Measurements from ENCODE around the gene GMPS. TPM values are rescaled to one million over a fixed set of nuclear protein-coding genes. Genes with fewer than 3 reads are reported as not detected.
"Not testable (repeated sequence)": the region's sequence is repeated elsewhere in the genome, so short reads cannot be mapped to it uniquely, and the experiment has no call there.

The GMPS gene
- polyA plus RNA-seq, 1 of the 3 experiments (the other 2 are of a cell fraction), result 13.4 TPM

- TF ChIP-seq CTCF (IDR thresholded peaks at IDR 0.05) (0 out of 2 replicates have a peak, but pooled peaks have one; percentile 38), TCF12 (IDR thresholded peaks at IDR 0.05) (no peak), FOXJ3 (CRISPR knock-in tag; IDR thresholded peaks at IDR 0.05) (no peak), NFIC (IDR thresholded peaks at IDR 0.05; ENCODE audit: borderline replicate concordance) (no peak), RAD21 (IDR thresholded peaks at IDR 0.05; ENCODE audit: low read length) (peak; percentile 60), SIN3A (IDR thresholded peaks at IDR 0.05; ENCODE audit: borderline replicate concordance, low read depth, low read length) (peak; percentile 48; the same call in 1 of the 2 replicates), ELF1 (IDR thresholded peaks at IDR 0.05) (no peak), EP300 (IDR thresholded peaks at IDR 0.05; ENCODE audit: borderline replicate concordance in 1 of 2, low read depth in 1 of 2, low read length in 1 of 2) (no peak), JUND (IDR thresholded peaks at IDR 0.05) (no peak), RFX5 (IDR thresholded peaks at IDR 0.05; ENCODE audit: low read length) (peak; percentile 66; the same call in 1 of the 2 replicates), MEF2A (IDR thresholded peaks at IDR 0.05; ENCODE audit: borderline replicate concordance, low read depth) (no peak), YY1 (IDR thresholded peaks at IDR 0.05; ENCODE audit: low read depth) (no peak), RCOR1 (IDR thresholded peaks at IDR 0.05; ENCODE audit: low read length) (no peak)
These were observed at the start of gene GMPS (continued) for GRCh38 chr3:155870133-155870944.

GRCh38 chr3:155828490-155829098 is 41.9 kb upstream of the GMPS start:
- H3K27ac ChIP-seq (ENCODE audit: low read depth in 2 of 2, low read length in 1 of 2); H4K20me1 ChIP-seq (ENCODE audit: insufficient read depth); POLR2A ChIA-PET; H3K9me3 ChIP-seq; H3K4me2 ChIP-seq; H3K4me1 ChIP-seq (ENCODE audit: control insufficient read depth in 1 of 2, insufficient read depth in 2 of 2, low read depth in 1 of 2, low read length in 1 of 2); H3K9ac ChIP-seq; H2AFZ ChIP-seq (ENCODE audit: low read depth); H3K79me2 ChIP-seq (ENCODE audit: insufficient read depth); DNase-seq; H3K27me3 ChIP-seq (ENCODE audit: insufficient read depth); H3K4me3 ChIP-seq (ENCODE audit: low read depth in 2 of 2, low read length in 1 of 2); H3F3A ChIP-seq (replicated peaks; ENCODE audit: insufficient read depth); H3K9me2 ChIP-seq: not testable (repeated sequence)
- WGBS (ENCODE audit: low lambda C conversion rate), result 97% methylated on average over 13 of the region's 13 CpGs
- CTCF ChIA-PET, result interaction anchor here (1.0 to 1.2 kb wide), 2 partner anchors 23 to 88 kb away, joined by 3 read pairs; partner anchors contain the start of gene C3orf33
- peaks cover 14 to 31% of the 10 kb centered on the region in 2 experiments for H3K36me3 ChIP-seq (replicated peaks in 1 of 2; ENCODE audit: control insufficient read depth in 1 of 2, insufficient read depth in 2 of 2, low read length in 1 of 2)

Measured in SK-N-SH (cell line).